ENCODE results near the gene TMPRSS6. TPM values are rescaled to one million over a fixed set of nuclear protein-coding genes. Genes with fewer than 3 reads are reported as not detected.

TMPRSS6 gene
- total and polyA plus RNA-seq, 2 of the 13 experiments (the other 11 are each of a cell fraction or from before 2014, with no cell fraction given), result 4.2 to 4.8 TPM

DNA sequence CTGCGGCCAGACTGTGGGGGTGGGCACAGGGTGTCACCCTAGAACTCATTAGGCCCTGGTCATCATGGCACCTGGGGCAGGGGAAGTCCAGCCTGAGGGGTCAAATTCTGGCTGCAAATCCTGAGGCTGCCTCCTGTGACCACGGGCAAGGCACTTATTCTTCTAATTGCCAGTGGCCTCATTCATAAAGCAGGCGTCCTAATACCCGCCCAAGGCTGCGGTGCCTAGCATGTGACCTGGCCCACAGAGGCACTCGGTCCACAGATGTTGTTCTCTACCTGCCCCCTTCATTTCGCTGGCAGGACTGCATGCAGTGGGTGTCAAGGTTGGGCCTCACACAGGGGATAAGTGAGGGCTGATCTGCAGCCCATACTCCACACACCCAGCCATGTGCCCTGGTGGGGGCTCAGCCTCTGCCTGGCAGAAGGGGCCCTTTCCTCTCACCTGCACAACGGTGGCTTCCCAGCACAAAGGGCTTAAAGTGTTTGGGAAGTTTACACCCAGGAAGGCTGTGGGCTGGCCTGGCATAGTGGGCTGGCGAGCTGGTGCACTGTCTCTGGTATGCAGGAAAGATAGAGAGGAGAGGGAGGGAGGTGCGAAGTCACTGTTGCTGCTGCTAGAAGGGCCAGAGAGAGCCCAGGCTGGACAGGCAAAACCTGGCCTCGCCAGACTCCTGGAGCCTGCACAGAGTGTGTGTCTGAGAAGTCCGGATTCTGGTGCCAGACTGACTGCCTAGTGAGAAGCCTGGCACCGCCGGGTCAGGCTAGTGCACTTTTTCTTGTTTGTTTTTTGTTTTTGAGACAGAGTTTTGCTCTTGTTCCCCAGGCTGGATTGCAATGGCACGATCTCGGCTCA is 86.8 kb downstream of the TMPRSS6 start (continued):
- TF ChIP-seq, protein P1, sequence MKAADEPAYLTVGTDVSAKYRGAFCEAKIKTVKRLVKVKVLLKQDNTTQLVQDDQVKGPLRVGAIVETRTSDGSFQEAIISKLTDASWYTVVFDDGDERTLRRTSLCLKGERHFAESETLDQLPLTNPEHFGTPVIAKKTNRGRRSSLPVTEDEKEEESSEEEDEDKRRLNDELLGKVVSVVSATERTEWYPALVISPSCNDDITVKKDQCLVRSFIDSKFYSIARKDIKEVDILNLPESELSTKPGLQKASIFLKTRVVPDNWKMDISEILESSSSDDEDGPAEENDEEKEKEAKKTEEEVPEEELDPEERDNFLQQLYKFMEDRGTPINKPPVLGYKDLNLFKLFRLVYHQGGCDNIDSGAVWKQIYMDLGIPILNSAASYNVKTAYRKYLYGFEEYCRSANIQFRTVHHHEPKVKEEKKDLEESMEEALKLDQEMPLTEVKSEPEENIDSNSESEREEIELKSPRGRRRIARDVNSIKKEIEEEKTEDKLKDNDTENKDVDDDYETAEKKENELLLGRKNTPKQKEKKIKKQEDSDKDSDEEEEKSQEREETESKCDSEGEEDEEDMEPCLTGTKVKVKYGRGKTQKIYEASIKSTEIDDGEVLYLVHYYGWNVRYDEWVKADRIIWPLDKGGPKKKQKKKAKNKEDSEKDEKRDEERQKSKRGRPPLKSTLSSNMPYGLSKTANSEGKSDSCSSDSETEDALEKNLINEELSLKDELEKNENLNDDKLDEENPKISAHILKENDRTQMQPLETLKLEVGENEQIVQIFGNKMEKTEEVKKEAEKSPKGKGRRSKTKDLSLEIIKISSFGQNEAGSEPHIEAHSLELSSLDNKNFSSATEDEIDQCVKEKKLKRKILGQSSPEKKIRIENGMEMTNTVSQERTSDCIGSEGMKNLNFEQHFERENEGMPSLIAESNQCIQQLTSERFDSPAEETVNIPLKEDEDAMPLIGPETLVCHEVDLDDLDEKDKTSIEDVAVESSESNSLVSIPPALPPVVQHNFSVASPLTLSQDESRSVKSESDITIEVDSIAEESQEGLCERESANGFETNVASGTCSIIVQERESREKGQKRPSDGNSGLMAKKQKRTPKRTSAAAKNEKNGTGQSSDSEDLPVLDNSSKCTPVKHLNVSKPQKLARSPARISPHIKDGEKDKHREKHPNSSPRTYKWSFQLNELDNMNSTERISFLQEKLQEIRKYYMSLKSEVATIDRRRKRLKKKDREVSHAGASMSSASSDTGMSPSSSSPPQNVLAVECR (CRISPR knock-in tag; IDR thresholded peaks at IDR 0.05; ENCODE audit: borderline replicate concordance), result 0 out of 2 replicates have a peak, but pooled peaks have one; percentile 4
- TF ChIP-seq FOXC1 (CRISPR knock-in tag; IDR thresholded peaks at IDR 0.05; ENCODE audit: borderline replicate concordance) (no peak), JUNB (CRISPR knock-in tag; IDR thresholded peaks at IDR 0.05; ENCODE audit: borderline replicate concordance) (0 out of 2 replicates have a peak, but pooled peaks have one; percentile 15), RFXANK (CRISPR knock-in tag; IDR thresholded peaks at IDR 0.05) (no peak), HDAC1 (CRISPR knock-in tag; IDR thresholded peaks at IDR 0.05) (peak; percentile 25; the same call in 1 of the 2 replicates), ZBTB21 (CRISPR knock-in tag; IDR thresholded peaks at IDR 0.05) (no peak), ZNF446 (CRISPR knock-in tag; IDR thresholded peaks at IDR 0.05) (no peak), ZNF670 (CRISPR knock-in tag; IDR thresholded peaks at IDR 0.05; ENCODE audit: borderline replicate concordance) (0 out of 2 replicates have a peak, but pooled peaks have one; percentile 19), MXD4 (CRISPR knock-in tag; IDR thresholded peaks at IDR 0.05) (0 out of 2 replicates have a peak, but pooled peaks have one; percentile 20), PITX1 (CRISPR knock-in tag; IDR thresholded peaks at IDR 0.05) (no peak), ZNF891 (CRISPR knock-in tag; IDR thresholded peaks at IDR 0.05) (no peak), CREB1 (IDR thresholded peaks at IDR 0.05) (no peak), CREB1 (CRISPR knock-in tag; IDR thresholded peaks at IDR 0.05) (no peak), ZNF572 (CRISPR knock-in tag; IDR thresholded peaks at IDR 0.05) (0 out of 2 replicates have a peak, but pooled peaks have one; percentile 36), NFE2L1 (CRISPR knock-in tag; IDR thresholded peaks at IDR 0.05; ENCODE audit: borderline replicate concordance) (0 out of 2 replicates have a peak, but pooled peaks have one; percentile 60), HIVEP1 (CRISPR knock-in tag; IDR thresholded peaks at IDR 0.05) (peak; percentile 39; the same call in 1 of the 2 replicates), ASH2L (IDR thresholded peaks at IDR 0.05; ENCODE audit: insufficient read length, low read depth, low read length) (peak; percentile 9), SALL1 (CRISPR knock-in tag; IDR thresholded peaks at IDR 0.05) (0 out of 2 replicates have a peak, but pooled peaks have one; percentile 1), FOSL1 (CRISPR knock-in tag; IDR thresholded peaks at IDR 0.05; ENCODE audit: borderline replicate concordance) (no peak), DNMT3B (CRISPR knock-in tag; conservative IDR thresholded peaks at IDR 0.05) (no peak)
- TF ChIP-seq, protein P2, sequence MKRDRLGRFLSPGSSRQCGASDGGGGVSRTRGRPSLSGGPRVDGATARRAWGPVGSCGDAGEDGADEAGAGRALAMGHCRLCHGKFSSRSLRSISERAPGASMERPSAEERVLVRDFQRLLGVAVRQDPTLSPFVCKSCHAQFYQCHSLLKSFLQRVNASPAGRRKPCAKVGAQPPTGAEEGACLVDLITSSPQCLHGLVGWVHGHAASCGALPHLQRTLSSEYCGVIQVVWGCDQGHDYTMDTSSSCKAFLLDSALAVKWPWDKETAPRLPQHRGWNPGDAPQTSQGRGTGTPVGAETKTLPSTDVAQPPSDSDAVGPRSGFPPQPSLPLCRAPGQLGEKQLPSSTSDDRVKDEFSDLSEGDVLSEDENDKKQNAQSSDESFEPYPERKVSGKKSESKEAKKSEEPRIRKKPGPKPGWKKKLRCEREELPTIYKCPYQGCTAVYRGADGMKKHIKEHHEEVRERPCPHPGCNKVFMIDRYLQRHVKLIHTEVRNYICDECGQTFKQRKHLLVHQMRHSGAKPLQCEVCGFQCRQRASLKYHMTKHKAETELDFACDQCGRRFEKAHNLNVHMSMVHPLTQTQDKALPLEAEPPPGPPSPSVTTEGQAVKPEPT (CRISPR knock-in tag; IDR thresholded peaks at IDR 0.05; ENCODE audit: low read depth), result no peak
- TF ChIP-seq, protein P3, sequence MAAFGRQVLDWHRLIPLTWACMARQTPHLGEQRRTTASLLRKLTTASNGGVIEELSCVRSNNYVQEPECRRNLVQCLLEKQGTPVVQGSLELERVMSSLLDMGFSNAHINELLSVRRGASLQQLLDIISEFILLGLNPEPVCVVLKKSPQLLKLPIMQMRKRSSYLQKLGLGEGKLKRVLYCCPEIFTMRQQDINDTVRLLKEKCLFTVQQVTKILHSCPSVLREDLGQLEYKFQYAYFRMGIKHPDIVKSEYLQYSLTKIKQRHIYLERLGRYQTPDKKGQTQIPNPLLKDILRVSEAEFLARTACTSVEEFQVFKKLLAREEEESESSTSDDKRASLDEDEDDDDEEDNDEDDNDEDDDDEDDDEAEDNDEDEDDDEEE (CRISPR knock-in tag; IDR thresholded peaks at IDR 0.05), result no peak
- TF ChIP-seq, protein P4, sequence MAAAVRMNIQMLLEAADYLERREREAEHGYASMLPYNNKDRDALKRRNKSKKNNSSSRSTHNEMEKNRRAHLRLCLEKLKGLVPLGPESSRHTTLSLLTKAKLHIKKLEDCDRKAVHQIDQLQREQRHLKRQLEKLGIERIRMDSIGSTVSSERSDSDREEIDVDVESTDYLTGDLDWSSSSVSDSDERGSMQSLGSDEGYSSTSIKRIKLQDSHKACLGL (CRISPR knock-in tag; IDR thresholded peaks at IDR 0.05), result peak; percentile 44; the same call in 1 of the 2 replicates
